Daoy (cell line): ENCODE data around the gene NTN3. TPM values are rescaled to one million over a fixed set of nuclear protein-coding genes. Genes with fewer than 3 reads are reported as not detected.
"Not testable (repeated sequence)": the region's sequence is repeated elsewhere in the genome, so short reads cannot be mapped to it uniquely, and the experiment has no call there.

Experiments used
- DNase-seq: peaks from one replicate; pipeline ENCODE4 v3.0.0-alpha.2; 2015; ENCODE audit warnings: low read depth
- total RNA-seq: library from RNA; depleted of rRNA; stranded (reverse); fragments of >200 nt; shearing (Covaris generic); gene quantifications from 2 replicates; pipeline ENCODE4 v1.2.3, GENCODE V29; 2014

NTN3 gene
- total RNA-seq, 1 experiment from 2014 or later: not detected

DNA sequence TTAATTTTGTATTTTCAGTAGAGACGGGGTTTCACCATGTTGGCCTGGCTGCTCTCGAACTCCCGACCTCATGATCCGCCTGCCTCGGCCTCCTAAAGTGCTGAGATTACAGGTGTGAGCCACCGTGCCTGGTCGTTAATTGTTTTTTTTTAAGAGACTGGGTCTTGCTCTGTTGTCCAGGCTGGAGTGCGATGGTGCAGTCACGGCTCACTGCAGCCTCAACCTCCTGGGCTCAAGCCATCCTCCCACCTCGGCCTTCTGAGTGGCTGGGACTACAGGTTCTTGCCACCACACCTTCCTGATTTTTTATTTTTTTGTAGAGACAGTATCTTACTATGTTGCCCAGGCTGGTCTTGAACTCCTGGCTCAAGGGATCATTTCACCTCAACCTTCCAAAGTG is 8.9 kb downstream of the NTN3 start:
- not testable (repeated sequence) for DNase-seq

DNA sequence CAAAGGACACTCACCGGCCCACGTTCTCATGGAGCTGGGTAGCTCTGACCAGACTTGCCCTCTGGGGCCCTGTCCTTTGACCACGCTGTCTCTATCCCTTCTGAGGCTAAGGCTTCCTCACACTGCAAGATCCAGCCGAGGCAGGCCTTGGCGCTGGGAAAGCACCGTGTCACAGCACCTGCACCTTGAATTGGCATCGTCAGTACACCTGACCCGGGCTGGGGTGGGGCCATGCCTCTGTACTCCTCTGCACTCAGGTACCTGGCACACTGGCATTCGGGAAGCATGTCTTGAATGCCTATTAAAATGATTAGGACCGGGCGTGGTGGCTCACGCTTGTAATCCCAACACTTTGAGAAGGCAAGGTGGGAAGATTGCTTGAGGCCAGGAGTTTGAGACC is 9.9 kb downstream of the NTN3 start:
- no peak for DNase-seq

- no peak for DNase-seq
Measured at GRCh38 chr16:2481676-2482075, 10.6 kb downstream of the NTN3 start.

- no peak for DNase-seq
Measured at GRCh38 chr16:2482249-2482648, 11.2 kb downstream of the NTN3 start.

GRCh38 chr16:2482708-2483534 is 11.8 kb downstream of the NTN3 start:
- peak; percentile 65 for DNase-seq

DNA sequence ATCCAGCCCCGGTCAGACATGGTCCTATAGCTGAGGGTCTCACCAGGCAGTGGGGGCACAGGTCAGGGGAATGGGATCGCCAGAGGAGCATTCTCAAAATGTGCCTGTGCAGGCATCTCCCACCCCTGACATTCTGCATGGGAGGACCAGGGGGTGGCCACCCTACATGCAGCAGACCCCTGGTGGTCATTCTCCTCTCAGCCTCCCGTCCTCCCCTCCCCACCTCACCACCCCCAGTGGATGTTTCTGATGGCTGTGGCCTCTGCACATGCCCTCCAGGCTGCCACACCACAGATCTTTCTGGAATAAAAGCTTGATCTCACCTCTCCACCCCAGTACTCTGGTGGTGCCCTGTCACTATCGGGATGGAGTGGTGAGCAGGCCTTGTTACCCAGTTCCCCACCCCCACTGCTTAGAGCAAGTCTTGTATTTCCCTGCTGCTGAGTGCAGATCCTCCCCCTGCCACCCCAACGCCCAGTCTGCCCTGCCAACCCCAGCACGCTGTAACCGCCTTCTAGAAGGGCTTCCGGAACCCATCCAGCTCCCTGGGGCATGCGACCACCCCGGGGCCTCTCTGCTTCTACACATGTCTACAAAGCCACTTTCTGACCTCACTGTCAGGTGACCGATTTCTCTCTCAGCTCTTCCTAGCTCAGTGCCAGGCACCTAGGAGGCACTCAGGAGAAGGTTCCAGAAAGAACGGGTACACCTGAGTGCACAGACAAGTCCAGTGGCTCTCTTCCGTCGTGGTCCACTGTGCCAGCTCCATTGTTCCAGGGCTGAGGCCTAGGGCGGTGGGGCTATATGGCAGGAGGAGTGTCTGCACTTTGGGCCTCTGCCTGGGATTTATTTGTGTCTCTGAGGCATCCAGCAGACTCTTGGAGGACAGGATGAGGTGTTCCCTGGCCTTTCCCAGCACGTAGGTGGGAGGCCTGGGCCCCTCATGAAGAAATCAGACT is 13.1 kb downstream of the NTN3 start:
- no peak for DNase-seq

DNA sequence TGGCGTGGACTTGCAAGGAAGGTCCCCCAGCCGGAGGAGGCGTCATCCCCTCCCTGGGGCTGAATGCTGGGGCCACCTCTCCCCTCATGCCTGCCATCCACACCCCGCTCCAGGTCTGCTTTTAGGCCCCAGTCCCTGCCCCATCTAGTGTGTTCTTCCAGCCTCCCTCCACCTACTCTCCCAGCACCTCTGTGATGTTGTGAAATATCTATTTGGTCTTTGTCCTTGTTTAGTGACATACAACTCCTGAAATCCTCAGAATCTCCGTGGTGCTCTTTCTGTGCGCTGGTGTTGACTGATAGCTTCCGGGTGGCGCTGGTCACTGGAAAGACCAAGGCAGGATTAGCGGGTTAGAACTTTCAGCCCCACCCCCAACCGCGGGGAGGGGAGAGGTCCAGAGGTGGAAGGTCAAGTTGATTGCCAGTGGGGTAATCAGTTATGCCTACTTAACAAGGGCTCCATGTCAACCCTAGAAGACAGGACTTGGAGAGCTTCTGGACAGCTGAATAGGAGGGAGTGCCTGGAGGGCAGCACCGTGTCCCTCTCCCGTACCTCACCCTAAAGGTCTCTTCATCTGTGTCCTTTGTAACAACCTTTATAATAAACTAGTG is 13.9 kb downstream of the NTN3 start:
- no peak for DNase-seq

GRCh38 chr16:2485811-2486507 is 14.9 kb downstream of the NTN3 start:
- no peak for DNase-seq

GRCh38 chr16:2486645-2487516 is 15.8 kb downstream of the NTN3 start:
- no peak for DNase-seq

DNA sequence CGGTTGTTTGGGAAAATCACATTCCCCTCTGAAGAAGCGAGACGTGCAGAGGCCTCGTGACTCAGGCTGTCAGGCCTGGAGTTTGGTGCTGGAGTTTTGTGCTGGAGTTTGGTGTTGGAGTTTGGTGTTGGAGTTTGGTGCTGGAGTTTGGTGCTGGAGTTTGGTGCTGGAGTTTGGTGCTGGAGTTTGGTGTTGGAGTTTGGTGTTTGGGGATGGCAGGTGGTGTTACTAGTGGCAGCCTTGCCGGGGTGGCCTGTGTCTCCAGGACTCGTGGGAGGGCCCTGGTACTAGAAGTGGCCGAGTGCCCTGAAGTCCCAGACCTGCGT is 16.4 kb downstream of the NTN3 start:
- no peak for DNase-seq

GRCh38 chr16:2487903-2488531 is 16.9 kb downstream of the NTN3 start:
- no peak for DNase-seq

DNA sequence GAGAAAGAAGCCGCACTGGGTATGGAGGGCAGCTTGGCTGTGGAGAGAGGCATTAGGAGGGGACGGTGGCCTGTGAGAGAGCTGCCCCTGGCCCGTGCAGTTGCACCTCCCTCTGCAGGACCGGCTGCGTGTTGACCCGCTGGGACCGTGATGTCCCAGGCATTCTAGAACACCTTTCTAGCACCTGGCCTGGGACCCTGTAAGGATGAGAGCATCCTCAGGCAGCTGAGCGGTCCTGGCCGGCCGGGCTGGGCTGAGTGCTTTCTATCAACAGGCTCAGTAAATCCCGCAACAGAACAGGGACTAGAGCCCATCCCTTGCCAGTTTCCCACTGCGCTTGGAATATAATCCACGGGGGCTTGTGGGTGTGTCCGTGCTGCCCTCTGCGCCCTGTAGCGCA is 18.5 kb downstream of the NTN3 start:
- no peak for DNase-seq

DNA sequence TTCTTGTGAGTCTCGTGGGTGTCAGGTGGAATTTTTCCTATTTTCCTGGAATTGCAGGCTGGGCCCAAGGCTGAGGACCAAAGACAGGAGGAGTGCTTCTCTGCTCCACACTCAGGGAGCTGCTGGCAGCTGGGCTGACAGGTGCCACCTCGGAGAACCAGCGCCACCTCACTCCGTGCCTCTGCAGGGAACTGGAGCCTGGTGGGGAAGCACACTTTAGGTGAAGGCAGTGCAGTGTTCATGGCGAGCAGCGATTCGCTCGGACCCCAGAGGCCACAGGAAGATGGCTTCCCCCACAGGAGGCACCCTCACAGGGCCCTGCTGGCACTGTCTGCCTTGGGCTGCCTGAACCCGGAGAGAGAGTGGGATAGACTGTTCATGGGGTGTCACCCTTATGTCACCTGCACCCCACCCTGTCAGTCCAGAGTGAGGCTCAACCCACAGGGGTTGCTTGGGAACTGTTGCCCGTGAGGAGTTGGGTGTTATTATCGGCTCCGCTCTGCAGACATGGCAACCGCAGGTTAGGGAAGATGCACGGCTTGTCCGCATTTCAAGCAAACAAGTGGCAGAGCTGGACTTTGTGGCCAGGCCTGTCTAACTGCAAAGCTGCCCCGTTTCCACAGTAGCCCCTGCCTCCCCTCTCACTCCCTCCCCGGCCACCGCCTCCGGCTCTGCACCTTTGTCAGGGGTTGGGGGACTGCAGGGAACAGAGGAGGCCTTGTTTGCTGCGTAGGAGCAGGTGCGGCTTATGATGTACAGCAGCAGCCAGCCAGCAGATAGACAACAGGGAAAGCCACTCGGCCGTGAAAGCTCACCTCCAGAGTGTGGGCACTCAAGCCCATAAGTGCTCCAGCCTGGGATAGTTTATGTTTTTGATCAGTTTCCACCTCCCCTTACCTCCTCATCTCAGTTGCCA is 19.4 kb downstream of the NTN3 start:
- DNase-seq: no peak

DNA sequence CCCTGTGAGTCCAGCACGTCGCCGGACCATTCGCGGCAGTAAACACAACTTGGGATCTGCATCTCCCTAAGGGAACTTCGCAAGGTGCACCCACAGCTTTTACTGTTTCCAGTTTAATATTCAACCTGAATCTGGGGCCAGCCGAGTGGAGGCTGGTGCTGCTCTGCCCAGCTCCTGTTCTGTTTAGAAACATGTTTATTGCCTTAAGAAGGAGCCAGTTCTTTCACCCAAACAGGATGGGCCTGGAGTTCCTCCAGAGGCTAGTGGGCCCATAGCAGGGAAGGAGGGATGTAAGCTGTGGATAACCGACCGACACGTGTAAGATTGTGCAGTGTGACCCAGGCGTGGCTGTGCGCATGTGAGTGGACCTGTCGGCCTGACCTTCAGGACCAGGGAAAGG is 21.2 kb downstream of the NTN3 start:
- DNase-seq: no peak

DNA sequence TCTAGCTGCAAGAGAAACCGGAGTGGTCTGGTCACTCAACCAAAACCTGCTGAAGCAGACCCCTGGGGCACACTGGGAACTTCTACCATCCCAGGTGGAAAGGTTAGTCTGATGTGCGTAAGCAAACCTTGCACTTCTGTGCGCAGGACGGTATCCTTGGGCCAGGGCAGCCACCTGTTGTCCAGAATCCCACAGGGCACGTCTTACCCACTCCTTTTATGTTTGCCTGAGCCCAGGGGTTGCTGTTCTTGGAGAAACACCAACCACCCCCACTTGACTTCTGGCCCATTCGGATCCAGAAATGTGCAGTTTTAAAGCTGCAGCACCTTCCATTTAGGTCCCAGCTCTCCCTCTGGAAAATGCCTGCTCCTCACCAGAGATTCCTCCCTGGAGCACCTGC is 22.5 kb downstream of the NTN3 start:
- DNase-seq: no peak

- DNase-seq: no peak
Measured at GRCh38 chr16:2494616-2495015, 23.5 kb downstream of the NTN3 start.

DNA sequence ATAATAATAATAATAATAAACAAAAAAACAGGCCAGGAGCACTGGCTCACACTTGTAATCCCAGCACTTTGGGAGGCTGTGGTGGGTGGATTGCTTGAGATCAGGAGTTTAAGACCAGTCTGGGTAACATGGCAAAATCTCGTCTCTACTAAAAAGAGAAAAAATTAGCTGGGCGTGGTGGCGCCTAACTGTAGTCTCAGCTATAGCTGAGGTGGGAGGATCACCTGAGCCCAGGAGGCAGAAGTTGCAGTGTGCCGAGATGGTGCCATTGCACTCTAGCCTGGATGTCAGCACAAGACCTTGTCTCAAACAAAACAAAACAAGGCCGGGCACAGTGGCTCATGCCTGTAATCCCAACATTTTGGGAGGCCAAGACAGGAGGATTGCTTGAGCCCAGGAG is 23.9 kb downstream of the NTN3 start:
- no peak for DNase-seq

GRCh38 chr16:2496223-2497115 is 25.4 kb downstream of the NTN3 start:
- no peak for DNase-seq
